H1 (cell line): Measurements from ENCODE around the gene ARHGAP25. TPM values are rescaled to one million over a fixed set of nuclear protein-coding genes. Genes with fewer than 3 reads are reported as not detected.

Experiments used
- CTCF ChIA-PET: fragments of 300-600 bp; sonication (Branson Sonifier 250); formaldehyde crosslinking; loops from one replicate; lab custom pipeline; 2021; ENCODE audit not compliant: partially characterized antibody; lab: Charles Lee
- POLR2A ChIA-PET: fragments of 300-600 bp; sonication (Branson Sonifier 250); formaldehyde crosslinking; loops from one replicate; lab custom pipeline; 2021; ENCODE audit warnings: inconsistent platforms; ENCODE audit not compliant: partially characterized antibody; lab: Charles Lee
- DNase-seq, 2 experiments: peaks; one replicate each; pipeline versions ENCODE4 v3.0.0 to v3.0.0-alpha.2; 2010 to 2022; ENCODE audit warnings: low spot score in 2 of 2, low read depth in 1 of 2, mixed read lengths in 1 of 2
- FAIRE-seq: peaks from 2 replicates; lab custom pipeline; 2011; peaks lifted over from hg19 to GRCh38; lab: Jason Lieb, UNC
- H2AFZ ChIP-seq: 2 replicates; pipeline ENCODE4 v1.8.1; 2012; ENCODE audit warnings: low read length, inconsistent platforms
- H2AK5ac ChIP-seq: 2 replicates; pipeline ENCODE4 v1.6.1; 2013; ENCODE audit warnings: low read depth, low read length
- H2BK120ac ChIP-seq: replicated peaks from 2 replicates; pipeline ENCODE3; 2013; ENCODE audit warnings: low read depth, low read length, inconsistent platforms
- H2BK12ac ChIP-seq: 2 replicates; pipeline ENCODE4 v1.6.1; 2013; ENCODE audit warnings: low read depth, low read length
- H2BK15ac ChIP-seq: 2 replicates; pipeline ENCODE4 v1.6.1; 2013; ENCODE audit warnings: low read length
- H2BK20ac ChIP-seq: 2 replicates; pipeline ENCODE4 v1.6.1; 2013; ENCODE audit warnings: low read length
- H2BK5ac ChIP-seq: 2 replicates; pipeline ENCODE4 v1.6.1; 2013; ENCODE audit warnings: low read depth, low read length
- H3K14ac ChIP-seq: 2 replicates; pipeline ENCODE4 v1.6.1; 2013; ENCODE audit warnings: inconsistent platforms; ENCODE audit not compliant: insufficient read length
- H3K18ac ChIP-seq: 2 replicates; pipeline ENCODE4 v1.6.1; 2013; ENCODE audit warnings: low read length; ENCODE audit errors: extremely low read depth
- H3K23ac ChIP-seq: 2 replicates; pipeline ENCODE4 v1.6.1; 2013; ENCODE audit warnings: inconsistent platforms; ENCODE audit not compliant: insufficient read length
- H3K23me2 ChIP-seq: 2 replicates; pipeline ENCODE4 v1.6.1; 2013; ENCODE audit warnings: low read depth, low read length
- H3K27ac ChIP-seq: 2 replicates; pipeline ENCODE4 v1.6.1; 2011; ENCODE audit warnings: low read depth, low read length, inconsistent platforms
- H3K27me3 ChIP-seq, 4 experiments: replicated peaks in 1 of 4; 1 replicate in 1 of 4; 2 replicates in 3 of 4; pipeline versions ENCODE4 v1.6.1 to v1.8.1; 2011 to 2013; ENCODE audit warnings: low read length in 3 of 4, mild to moderate bottlenecking in 3 of 4, inconsistent platforms in 2 of 4, mixed read lengths in 2 of 4, moderate library complexity in 1 of 4; ENCODE audit not compliant: control insufficient read depth in 3 of 4, insufficient read depth in 3 of 4; ENCODE audit errors: extremely low read depth in 1 of 4
- H3K36me3 ChIP-seq, 4 experiments: 2 replicates each; pipeline versions ENCODE4 v1.6.1 to v1.8.1; 2011 to 2013; ENCODE audit warnings: mild to moderate bottlenecking in 4 of 4, low read length in 3 of 4, moderate library complexity in 2 of 4, control low read depth in 1 of 4, inconsistent platforms in 1 of 4; ENCODE audit not compliant: insufficient read depth in 4 of 4, control insufficient read depth in 2 of 4
- H3K4ac ChIP-seq: replicated peaks from 2 replicates; pipeline ENCODE3; 2013; ENCODE audit warnings: low read length, low read depth, mixed read lengths, inconsistent platforms; ENCODE audit not compliant: insufficient read length
- H3K4me1 ChIP-seq, 4 experiments: replicated peaks in 1 of 4; 1 replicate in 1 of 4; 2 replicates in 3 of 4; pipeline versions ENCODE4 v1.6.1 to v1.8.1; 2011 to 2013; ENCODE audit warnings: low read length in 3 of 4, inconsistent platforms in 2 of 4, mixed read lengths in 1 of 4; ENCODE audit not compliant: insufficient read depth in 4 of 4, control insufficient read depth in 3 of 4
- H3K4me2 ChIP-seq, 2 experiments: 2 replicates each; pipeline versions ENCODE4 v1.6.1 to v1.8.1; 2011 to 2013; ENCODE audit warnings: low read depth in 2 of 2, low read length in 2 of 2, control low read depth in 1 of 2, inconsistent platforms in 1 of 2, mild to moderate bottlenecking in 1 of 2; ENCODE audit not compliant: insufficient read depth in 1 of 2
- H3K4me3 ChIP-seq, 4 experiments: fragments of 200-600, 300-600 bp in 1 of 4; sonication (generic), shearing (Covaris generic), sonication (Bioruptor Twin) in 1 of 4; 2 replicates each; pipeline versions ENCODE4 v1.5.1 to v1.8.1; 2011 to 2016; ENCODE audit warnings: low read length in 4 of 4, low read depth in 3 of 4, control low read depth in 2 of 4, inconsistent platforms in 2 of 4, mild to moderate bottlenecking in 2 of 4, mixed read lengths in 1 of 4, moderate library complexity in 1 of 4; ENCODE audit not compliant: insufficient read depth in 2 of 4; ENCODE audit errors: extremely low read depth in 1 of 4
- H3K56ac ChIP-seq: replicated peaks from 2 replicates; pipeline ENCODE3; 2013; ENCODE audit warnings: low read depth, mild to moderate bottlenecking, mixed read lengths, low read length, inconsistent platforms; ENCODE audit not compliant: insufficient read length
- H3K79me1 ChIP-seq: 2 replicates; pipeline ENCODE4 v1.6.1; 2013; ENCODE audit warnings: low read depth, low read length, control low read depth
- H3K79me2 ChIP-seq, 2 experiments: 2 replicates each; pipeline versions ENCODE4 v1.6.1 to v1.8.1; 2012 to 2013; ENCODE audit warnings: low read length in 2 of 2, mild to moderate bottlenecking in 2 of 2, inconsistent platforms in 1 of 2; ENCODE audit not compliant: insufficient read depth in 2 of 2, control insufficient read depth in 1 of 2
- H3K9ac ChIP-seq, 4 experiments: replicated peaks in 1 of 4; 1 replicate in 1 of 4; 2 replicates in 3 of 4; pipeline versions ENCODE4 v1.6.1 to v1.8.1; 2011 to 2013; ENCODE audit warnings: low read depth in 3 of 4, low read length in 3 of 4, control low read depth in 2 of 4, mild to moderate bottlenecking in 2 of 4, moderate library complexity in 2 of 4, inconsistent platforms in 1 of 4; ENCODE audit errors: extremely low read depth in 1 of 4
- H3K9me3 ChIP-seq, 2 experiments: 2 replicates each; pipeline versions ENCODE4 v1.6.1 to v1.8.1; 2012 to 2013; ENCODE audit warnings: mild to moderate bottlenecking in 2 of 2, moderate library complexity in 2 of 2, control low read depth in 1 of 2, inconsistent platforms in 1 of 2, low read depth in 1 of 2, low read length in 1 of 2, mixed read lengths in 1 of 2; ENCODE audit not compliant: insufficient read depth in 2 of 2
- H4K20me1 ChIP-seq, 2 experiments: replicated peaks in 1 of 2; 2 replicates each; pipeline versions ENCODE3 to v1.8.1; 2011 to 2013; ENCODE audit warnings: inconsistent platforms in 2 of 2, low read length in 2 of 2, mild to moderate bottlenecking in 1 of 2; ENCODE audit not compliant: insufficient read depth in 2 of 2, control insufficient read depth in 1 of 2
- H4K5ac ChIP-seq: 2 replicates; pipeline ENCODE4 v1.6.1; 2013; ENCODE audit warnings: low read length, low read depth, mixed read lengths, inconsistent platforms; ENCODE audit not compliant: insufficient read length
- H4K8ac ChIP-seq: 2 replicates; pipeline ENCODE4 v1.8.0; 2013; ENCODE audit warnings: mild to moderate bottlenecking, moderate library complexity, low read length, inconsistent platforms; ENCODE audit not compliant: insufficient read depth; ENCODE audit errors: extremely low read depth
- H4K91ac ChIP-seq: replicated peaks from 2 replicates; pipeline ENCODE3; 2013; ENCODE audit warnings: low read length, mixed read lengths, inconsistent platforms; ENCODE audit not compliant: insufficient read length
- BRCA1 ChIP-seq: IDR thresholded peaks from 2 replicates; pipeline ENCODE4 v1.6.1; 2012; ENCODE audit warnings: low read depth, low read length, improper control_type of control experiment
- GABPA ChIP-seq: IDR thresholded peaks from 2 replicates; pipeline ENCODE4 v1.6.1; 2011; ENCODE audit warnings: mild to moderate bottlenecking, low read length, moderate library complexity, borderline replicate concordance; ENCODE audit not compliant: insufficient read depth
- JUND ChIP-seq: IDR thresholded peaks from 2 replicates; pipeline ENCODE4 v1.6.1; 2011; ENCODE audit warnings: mild to moderate bottlenecking, improper control_type of control experiment, low read length
- KDM1A ChIP-seq: fragments of 200-600, 300-600 bp; sonication (generic); IDR thresholded peaks from 2 replicates; pipeline ENCODE4 v1.7.1; 2016; ENCODE audit warnings: mild to moderate bottlenecking, low read length, borderline replicate concordance
- MAFK ChIP-seq: IDR thresholded peaks from 2 replicates; pipeline ENCODE4 v1.6.1; 2012; ENCODE audit warnings: low read depth, mild to moderate bottlenecking, improper control_type of control experiment, low read length
- POLR2A ChIP-seq, 2 experiments: IDR thresholded peaks; 1 replicate in 1 of 2; 2 replicates in 1 of 2; pipeline ENCODE4 v1.6.1; 2011; ENCODE audit warnings: low read depth in 2 of 2, low read length in 2 of 2, mild to moderate bottlenecking in 2 of 2; ENCODE audit errors: control extremely low read depth in 1 of 2
- TBP ChIP-seq: IDR thresholded peaks from 2 replicates; pipeline ENCODE4 v1.6.1; 2011; ENCODE audit warnings: low read depth, low read length, improper control_type of control experiment
- TCF12 ChIP-seq: IDR thresholded peaks from 2 replicates; pipeline ENCODE4 v1.6.1; 2011; ENCODE audit warnings: low read depth, mild to moderate bottlenecking, low read length
- TEAD4 ChIP-seq: IDR thresholded peaks from 2 replicates; pipeline ENCODE4 v1.6.1; 2012; ENCODE audit warnings: low read depth, low read length, inconsistent platforms, mixed read lengths
- ZNF274 ChIP-seq: IDR thresholded peaks from 2 replicates; pipeline ENCODE4 v1.7.0; 2012; ENCODE audit warnings: low read length, borderline replicate concordance; ENCODE audit errors: extremely low read depth
- WGBS, 2 experiments: shearing (Covaris generic) in 1 of 2; methylation state at CpG; one replicate each; pipeline versions ENCODE4 v1.1.6 to v1.1.7; 2013 to 2015; ENCODE audit warnings: low lambda C conversion rate in 2 of 2, mixed read lengths in 2 of 2, inconsistent platforms in 1 of 2, low coverage in 1 of 2, missing lambda C conversion rate in 1 of 2; ENCODE audit not compliant: insufficient replicate concordance in 2 of 2, insufficient coverage in 1 of 2, insufficient read length in 1 of 2; ENCODE audit errors: extremely low coverage in 1 of 2, missing lambda C conversion rate in 1 of 2; 5-methylcytosine and 5-hydroxymethylcytosine counted together
- polyA plus RNA-seq, 7 experiments: library from polyadenylated mRNA; depleted of rRNA in 3 of 7; stranded (reverse) in 5 of 7; unstranded in 2 of 7; fragments of >200 nt in 5 of 7; fragments of 200-250 nt in 2 of 7; gene quantifications; 1 replicate in 5 of 7; 2 replicates in 1 of 7; 4 replicates in 1 of 7; pipeline versions ENCODE4 v1.2.1 to v1.2.3, GENCODE V29; 2011 to 2013; ENCODE audit warnings: missing spikeins in 2 of 7, mixed read lengths in 2 of 7
- total RNA-seq: library from RNA; stranded (reverse); fragmentation: NEBNext Ultra II Directional; extraction: Animal tissue kit (Norgen Biotek cat#: 25700); gene quantifications from 2 replicates; pipeline ENCODE4 v1.2.1, GENCODE V29; 2021
- TF ChIP-seq, protein P1 (sequence below): IDR thresholded peaks from 2 replicates; pipeline ENCODE4 v1.6.1; 2011; ENCODE audit warnings: low read length, improper control_type of control experiment

The ARHGAP25 gene
- total and polyA plus RNA-seq, 2 of the 8 experiments (the other 6 are each of a cell fraction or from before 2014, with no cell fraction given): 1.00 to 1.2 TPM

DNA sequence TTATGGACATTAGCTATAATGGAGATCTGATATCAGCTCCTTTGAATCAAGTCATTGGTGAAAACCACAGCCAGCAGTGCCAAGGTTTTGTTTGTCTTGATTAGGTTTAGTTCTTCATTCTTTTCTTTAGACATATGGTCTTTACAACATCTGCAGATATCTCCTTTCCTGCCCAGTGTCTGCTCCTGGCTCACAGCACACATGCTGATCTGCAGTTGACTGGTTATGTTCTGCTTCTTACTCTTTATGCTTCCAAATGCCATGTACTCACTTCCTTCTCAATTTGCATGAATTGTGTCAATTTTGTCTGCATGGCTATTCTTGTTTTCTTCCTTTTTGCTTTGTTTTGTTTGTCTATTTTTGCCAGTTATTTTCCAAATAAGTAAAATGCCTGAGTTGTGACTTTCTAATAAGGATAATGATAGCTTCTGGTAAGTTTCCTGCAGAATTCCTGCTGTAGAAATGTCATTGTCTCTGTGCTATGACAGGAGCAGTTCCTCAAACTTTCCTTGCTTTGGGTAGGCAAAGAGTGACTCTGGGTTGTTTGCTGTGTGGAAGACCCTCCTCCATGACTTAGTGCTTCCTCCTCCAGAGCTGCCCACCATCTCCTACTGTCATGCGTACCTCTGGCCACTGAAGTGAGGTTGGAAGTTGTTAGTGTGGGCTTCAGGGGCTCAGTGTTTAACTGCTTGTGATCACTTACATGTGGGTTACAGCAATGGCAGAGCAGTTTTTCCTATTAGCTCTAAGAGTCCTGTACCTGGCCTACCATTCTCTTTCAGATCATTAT is 8.2 kb downstream of the ARHGAP25 start:
- no peak overlapping the region for H4K91ac ChIP-seq
- DNase-seq (peak in 1 of 2 experiments; percentile 10), FAIRE-seq (no peak)
- no peaks in the 10 kb centered on the region for H3K9me3 ChIP-seq
- peak overlapping the region; percentile 36 for H2BK120ac ChIP-seq
- no peaks in the 10 kb centered on the region for H3K23me2 ChIP-seq
- H3K14ac ChIP-seq: no peak overlapping the region
- ChIA-PET POLR2A (interaction anchor here (2.0 kb wide), 1 partner anchor 13 kb away, joined by 5 read pairs; no protein-coding TSS in a partner anchor), CTCF (interaction anchor here (0.6 to 4.7 kb wide), 7 partner anchors 10 to 201 kb away, joined by 3 to 18 read pairs (median 3); no protein-coding TSS in a partner anchor)
- no peak overlapping the region for H3K4me2 ChIP-seq
- H4K20me1 ChIP-seq: no peaks in the 10 kb centered on the region
- H3K23ac ChIP-seq: no peak overlapping the region
- H3K27me3 ChIP-seq: no peaks in the 10 kb centered on the region; a peak in 1 of 7 replicates
- no peak overlapping the region for H4K5ac ChIP-seq
- no peaks in the 10 kb centered on the region for H3K36me3 ChIP-seq
- no peak overlapping the region for H2AK5ac ChIP-seq
- no peak overlapping the region for H2BK15ac ChIP-seq
- H2BK20ac ChIP-seq: no peak overlapping the region
- TF ChIP-seq KDM1A (no peak), JUND (no peak), TCF12 (no peak), TEAD4 (no peak), BRCA1 (no peak), MAFK (no peak), TBP (no peak), POLR2A (IDR thresholded peaks at IDR 0.05; ENCODE audit: control extremely low read depth in 1 of 2, low read depth in 2 of 2, low read length in 2 of 2) (no peak), GABPA (no peak), ZNF274 (no peak)
- TF ChIP-seq, protein P1, sequence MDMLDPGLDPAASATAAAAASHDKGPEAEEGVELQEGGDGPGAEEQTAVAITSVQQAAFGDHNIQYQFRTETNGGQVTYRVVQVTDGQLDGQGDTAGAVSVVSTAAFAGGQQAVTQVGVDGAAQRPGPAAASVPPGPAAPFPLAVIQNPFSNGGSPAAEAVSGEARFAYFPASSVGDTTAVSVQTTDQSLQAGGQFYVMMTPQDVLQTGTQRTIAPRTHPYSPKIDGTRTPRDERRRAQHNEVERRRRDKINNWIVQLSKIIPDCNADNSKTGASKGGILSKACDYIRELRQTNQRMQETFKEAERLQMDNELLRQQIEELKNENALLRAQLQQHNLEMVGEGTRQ: no peak
- no peak overlapping the region for H2BK12ac ChIP-seq
- H2AFZ ChIP-seq: no peak overlapping the region
- no peak overlapping the region for H3K27ac ChIP-seq
- H3K56ac ChIP-seq: no peak overlapping the region
- H4K8ac ChIP-seq: no peak overlapping the region
- H3K9ac ChIP-seq: no peak overlapping the region
- H3K4me3 ChIP-seq: no peak overlapping the region
- WGBS, 2 experiments: 88% methylated on average over 1 of the region's 1 CpG; no CpG with 5 or more reads in 1 of the 2 experiments
- H3K79me1 ChIP-seq: no peaks in the 10 kb centered on the region
- no peak overlapping the region; the same call in 1 of the 2 replicates for H2BK5ac ChIP-seq
- H3K79me2 ChIP-seq: no peaks in the 10 kb centered on the region
- peaks cover 0 to 4% (median 0%) of the 10 kb centered on the region in 4 experiments; a peak in 1 of 7 replicates for H3K4me1 ChIP-seq
- no peak overlapping the region for H3K18ac ChIP-seq
- H3K4ac ChIP-seq: no peak overlapping the region
